ENCODE results near the gene LGR5.

Gene LGR5

GRCh38 chr12:71439613-71440344 is at the start of gene LGR5:
LGR5 (plus strand) TSS chr12:71439798; CDS start chr12:71440081, 283 bp downstream.
- Mint-ChIP-seq H3K36me3 (ENCODE audit: insufficient read depth) (no peaks in the 10 kb centered on the region), H3K9me3 (peaks cover 12% of the 10 kb centered on the region), H3K27me3 (peaks cover 72% of the 10 kb centered on the region), H3K27ac (ENCODE audit: low read depth) (no peak within 1 kb of the TSS), H3K4me3 (peak within 1 kb of the TSS; percentile 61), H3K4me1 (peaks cover 14% of the 10 kb centered on the region)
- ATAC-seq (replicated peaks; ENCODE audit: extremely low read depth, poor library complexity, severe bottlenecking) (no peak), DNase-seq (ENCODE audit: low spot score in 2 of 2) (no peak)

- peaks cover 11% of the 10 kb centered on the region for H3K27me3 Mint-ChIP-seq
- ATAC-seq (replicated peaks; ENCODE audit: extremely low read depth, poor library complexity, severe bottlenecking) (no peak), DNase-seq (ENCODE audit: low spot score in 2 of 2) (no peak)
- no peak overlapping the region for H3K27ac Mint-ChIP-seq (ENCODE audit: low read depth)
- H3K4me1 Mint-ChIP-seq = no peaks in the 10 kb centered on the region
- H3K36me3 Mint-ChIP-seq (ENCODE audit: insufficient read depth) = no peaks in the 10 kb centered on the region
- H3K9me3 Mint-ChIP-seq = no peaks in the 10 kb centered on the region
- H3K4me3 Mint-ChIP-seq = no peak overlapping the region
These were observed 47.0 kb upstream of the LGR5 start for GRCh38 chr12:71392521-71393145.

GRCh38 chr12:71393625-71394024 is 46.0 kb upstream of the LGR5 start:
- DNase-seq (ENCODE audit: low spot score in 2 of 2) (no peak), ATAC-seq (replicated peaks; ENCODE audit: extremely low read depth, poor library complexity, severe bottlenecking) (no peak)
- Mint-ChIP-seq H3K4me1 (no peaks in the 10 kb centered on the region), H3K27ac (ENCODE audit: low read depth) (no peak overlapping the region), H3K4me3 (no peak overlapping the region), H3K9me3 (no peaks in the 10 kb centered on the region), H3K36me3 (ENCODE audit: insufficient read depth) (no peaks in the 10 kb centered on the region), H3K27me3 (peaks cover 4% of the 10 kb centered on the region)

- Mint-ChIP-seq H3K9me3 (no peaks in the 10 kb centered on the region), H3K27me3 (peaks cover 12% of the 10 kb centered on the region), H3K4me3 (no peak overlapping the region), H3K36me3 (ENCODE audit: insufficient read depth) (no peaks in the 10 kb centered on the region), H3K4me1 (no peaks in the 10 kb centered on the region), H3K27ac (ENCODE audit: low read depth) (no peak overlapping the region)
- DNase-seq (ENCODE audit: low spot score in 2 of 2) (no peak), ATAC-seq (replicated peaks; ENCODE audit: extremely low read depth, poor library complexity, severe bottlenecking) (no peak)
These were observed 42.1 kb upstream of the LGR5 start for GRCh38 chr12:71397433-71397954.

- ATAC-seq (replicated peaks; ENCODE audit: extremely low read depth, poor library complexity, severe bottlenecking) (no peak), DNase-seq (ENCODE audit: low spot score in 2 of 2) (no peak)
- Mint-ChIP-seq H3K4me3 (no peak overlapping the region), H3K4me1 (no peaks in the 10 kb centered on the region), H3K9me3 (peaks cover 5% of the 10 kb centered on the region), H3K36me3 (ENCODE audit: insufficient read depth) (no peaks in the 10 kb centered on the region), H3K27ac (ENCODE audit: low read depth) (no peak overlapping the region), H3K27me3 (peaks cover 29% of the 10 kb centered on the region)
These were observed 40.4 kb upstream of the LGR5 start for GRCh38 chr12:71399197-71399596.

GRCh38 chr12:71400481-71400880 is 39.1 kb upstream of the LGR5 start:
- no peak for DNase-seq (ENCODE audit: low spot score in 2 of 2)
- Mint-ChIP-seq H3K4me1 (no peaks in the 10 kb centered on the region), H3K9me3 (peaks cover 10% of the 10 kb centered on the region)

GRCh38 chr12:71405884-71406283 is 33.7 kb upstream of the LGR5 start:
- Mint-ChIP-seq H3K36me3 (ENCODE audit: insufficient read depth) (no peaks in the 10 kb centered on the region), H3K4me1 (no peaks in the 10 kb centered on the region), H3K27me3 (peaks cover 53% of the 10 kb centered on the region), H3K4me3 (no peak overlapping the region), H3K9me3 (peaks cover 24% of the 10 kb centered on the region), H3K27ac (ENCODE audit: low read depth) (no peak overlapping the region)
- DNase-seq (ENCODE audit: low spot score in 2 of 2) (no peak), ATAC-seq (replicated peaks; ENCODE audit: extremely low read depth, poor library complexity, severe bottlenecking) (no peak)

More at GRCh38 chr12:71400481-71400880, 39.1 kb upstream of the LGR5 start:
- no peak for ATAC-seq (replicated peaks; ENCODE audit: extremely low read depth, poor library complexity, severe bottlenecking)
- Mint-ChIP-seq H3K4me3 (no peak overlapping the region), H3K36me3 (ENCODE audit: insufficient read depth) (no peaks in the 10 kb centered on the region), H3K27me3 (peaks cover 40% of the 10 kb centered on the region), H3K27ac (ENCODE audit: low read depth) (no peak overlapping the region)

- peaks cover 55% of the 10 kb centered on the region for H3K27me3 Mint-ChIP-seq
- no peak overlapping the region for H3K27ac Mint-ChIP-seq (ENCODE audit: low read depth)
- H3K4me1 Mint-ChIP-seq = no peaks in the 10 kb centered on the region
- peaks cover 24% of the 10 kb centered on the region for H3K9me3 Mint-ChIP-seq
- H3K36me3 Mint-ChIP-seq (ENCODE audit: insufficient read depth) = no peaks in the 10 kb centered on the region
- DNase-seq (ENCODE audit: low spot score in 2 of 2) (no peak), ATAC-seq (replicated peaks; ENCODE audit: extremely low read depth, poor library complexity, severe bottlenecking) (no peak)
- H3K4me3 Mint-ChIP-seq = no peak overlapping the region
These were observed 31.9 kb upstream of the LGR5 start for GRCh38 chr12:71407732-71408131.

GRCh38 chr12:71410844-71411243 is 28.8 kb upstream of the LGR5 start:
- no peak for ATAC-seq (replicated peaks; ENCODE audit: extremely low read depth, poor library complexity, severe bottlenecking)
- H3K4me3 Mint-ChIP-seq = no peak overlapping the region
- H3K9me3 Mint-ChIP-seq = peaks cover 13% of the 10 kb centered on the region
- no peaks in the 10 kb centered on the region for H3K36me3 Mint-ChIP-seq (ENCODE audit: insufficient read depth)
- H3K27me3 Mint-ChIP-seq = peaks cover 37% of the 10 kb centered on the region
- H3K4me1 Mint-ChIP-seq = no peaks in the 10 kb centered on the region
- no peak overlapping the region for H3K27ac Mint-ChIP-seq (ENCODE audit: low read depth)
- no peak for DNase-seq (ENCODE audit: low spot score in 2 of 2)

GRCh38 chr12:71411635-71412034 is 28.0 kb upstream of the LGR5 start:
- DNase-seq (ENCODE audit: low spot score in 2 of 2) = no peak
- Mint-ChIP-seq H3K4me3 (no peak overlapping the region), H3K36me3 (ENCODE audit: insufficient read depth) (no peaks in the 10 kb centered on the region), H3K4me1 (no peaks in the 10 kb centered on the region), H3K27ac (ENCODE audit: low read depth) (no peak overlapping the region), H3K27me3 (peaks cover 37% of the 10 kb centered on the region), H3K9me3 (peaks cover 13% of the 10 kb centered on the region)
- no peak for ATAC-seq (replicated peaks; ENCODE audit: extremely low read depth, poor library complexity, severe bottlenecking)

- no peaks in the 10 kb centered on the region for H3K9me3 Mint-ChIP-seq
- H3K27ac Mint-ChIP-seq (ENCODE audit: low read depth) = no peak overlapping the region
- DNase-seq (ENCODE audit: low spot score in 2 of 2) (no peak), ATAC-seq (replicated peaks; ENCODE audit: extremely low read depth, poor library complexity, severe bottlenecking) (no peak)
- H3K4me3 Mint-ChIP-seq = no peak overlapping the region
- H3K4me1 Mint-ChIP-seq = no peaks in the 10 kb centered on the region
- H3K36me3 Mint-ChIP-seq (ENCODE audit: insufficient read depth) = no peaks in the 10 kb centered on the region
- peaks cover 28% of the 10 kb centered on the region for H3K27me3 Mint-ChIP-seq
These were observed 24.0 kb upstream of the LGR5 start for GRCh38 chr12:71415336-71416231.

GRCh38 chr12:71417181-71417580 is 22.4 kb upstream of the LGR5 start:
- no peaks in the 10 kb centered on the region for H3K9me3 Mint-ChIP-seq
- H3K36me3 Mint-ChIP-seq (ENCODE audit: insufficient read depth) = no peaks in the 10 kb centered on the region
- no peak overlapping the region for H3K4me3 Mint-ChIP-seq
- no peak overlapping the region for H3K27ac Mint-ChIP-seq (ENCODE audit: low read depth)
- DNase-seq (ENCODE audit: low spot score in 2 of 2) = no peak
- H3K27me3 Mint-ChIP-seq = peaks cover 16% of the 10 kb centered on the region
- ATAC-seq (replicated peaks; ENCODE audit: extremely low read depth, poor library complexity, severe bottlenecking) = no peak
- H3K4me1 Mint-ChIP-seq = no peaks in the 10 kb centered on the region
